ENCODE data around the gene KLHL29.

- TF ChIP-seq CTCF (IDR thresholded peaks at IDR 0.05) (no peak), POLR2A (IDR thresholded peaks at IDR 0.05) (no peak)
Observed at GRCh38 chr2:23651187-23652080, 266.5 kb downstream of the KLHL29 start.
